IPS DF 6.9 (cell line): ENCODE data around the gene GFI1.

Experiments
- DNase-seq: peaks from one replicate; pipeline ENCODE4 v3.0.0-alpha.2; 2013; ENCODE audit warnings: low read depth, low spot score
- H3K27ac ChIP-seq: one replicate; pipeline ENCODE4 v1.5.1; 2013; ENCODE audit warnings: low read length, control low read depth
- H3K27me3 ChIP-seq: 2 replicates; pipeline ENCODE4 v1.6.1; 2013; ENCODE audit warnings: mild to moderate bottlenecking, low read length; ENCODE audit not compliant: control insufficient read depth, insufficient read depth
- H3K36me3 ChIP-seq: 2 replicates; pipeline ENCODE4 v1.6.1; 2013; ENCODE audit warnings: low read length; ENCODE audit not compliant: control insufficient read depth, insufficient read depth
- H3K4me1 ChIP-seq: 2 replicates; pipeline ENCODE4 v1.6.1; 2013; ENCODE audit warnings: low read length; ENCODE audit not compliant: control insufficient read depth, insufficient read depth
- H3K4me3 ChIP-seq: 2 replicates; pipeline ENCODE4 v1.5.1; 2013; ENCODE audit warnings: mild to moderate bottlenecking, low read length
- H3K9me3 ChIP-seq: 2 replicates; pipeline ENCODE4 v1.6.1; 2013; ENCODE audit warnings: low read length, inconsistent platforms; ENCODE audit not compliant: control insufficient read depth, insufficient read depth
- WGBS: extraction: QIAGEN DNeasy Blood & Tissue Kit; methylation state at CpG from one replicate; pipeline ENCODE4 v1.1.7; 2013; ENCODE audit warnings: mixed read lengths, missing lambda C conversion rate; ENCODE audit not compliant: insufficient read length, insufficient coverage; 5-methylcytosine and 5-hydroxymethylcytosine counted together

GFI1 gene

GRCh38 chr1:92480813-92481598 is 5.7 kb downstream of the GFI1 start:
- H3K27ac ChIP-seq: no peak overlapping the region
- WGBS: no CpG with 5 or more reads among the region's 65 CpGs
- DNase-seq: no peak
- H3K36me3 ChIP-seq: no peaks in the 10 kb centered on the region
- H3K4me1 ChIP-seq: peaks cover 19% of the 10 kb centered on the region
- peaks cover 83% of the 10 kb centered on the region for H3K27me3 ChIP-seq
- H3K4me3 ChIP-seq: peak overlapping the region; percentile 27; the same call in 1 of the 2 replicates
- H3K9me3 ChIP-seq: no peaks in the 10 kb centered on the region

DNA sequence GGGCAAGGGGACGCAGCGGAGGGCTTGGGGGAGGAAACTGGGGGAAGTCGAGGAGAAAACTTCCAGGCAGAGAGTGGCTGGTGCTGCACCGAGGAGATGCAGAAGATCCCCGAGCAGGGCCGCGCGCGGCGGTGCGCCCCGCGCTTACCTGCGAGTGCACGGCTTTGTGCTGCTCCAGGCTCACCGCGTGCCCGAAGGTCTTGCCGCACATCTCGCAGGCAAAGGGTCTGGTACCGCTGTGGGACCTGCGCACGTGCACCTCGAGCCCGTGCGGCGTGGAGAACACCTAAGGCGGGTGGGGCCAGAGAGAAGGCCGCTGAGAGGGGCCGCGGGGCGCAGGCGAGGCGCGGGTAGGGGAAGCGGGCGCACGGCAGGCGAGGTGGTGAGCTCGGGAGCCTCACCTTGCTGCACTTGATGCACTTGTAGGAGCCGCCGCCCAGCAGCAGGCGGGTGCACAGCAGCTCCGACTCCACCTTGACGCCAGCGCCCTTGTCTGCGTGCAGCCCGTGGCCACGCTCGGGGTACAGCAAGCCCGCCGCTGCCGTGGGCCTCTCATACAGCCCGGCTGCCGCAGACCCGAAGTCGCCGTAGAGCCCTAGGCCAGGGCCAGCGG is 6.4 kb downstream of the GFI1 start:
- H3K27me3 ChIP-seq: peaks cover 77% of the 10 kb centered on the region
- no CpG with 5 or more reads among the region's 59 CpGs for WGBS

DNA sequence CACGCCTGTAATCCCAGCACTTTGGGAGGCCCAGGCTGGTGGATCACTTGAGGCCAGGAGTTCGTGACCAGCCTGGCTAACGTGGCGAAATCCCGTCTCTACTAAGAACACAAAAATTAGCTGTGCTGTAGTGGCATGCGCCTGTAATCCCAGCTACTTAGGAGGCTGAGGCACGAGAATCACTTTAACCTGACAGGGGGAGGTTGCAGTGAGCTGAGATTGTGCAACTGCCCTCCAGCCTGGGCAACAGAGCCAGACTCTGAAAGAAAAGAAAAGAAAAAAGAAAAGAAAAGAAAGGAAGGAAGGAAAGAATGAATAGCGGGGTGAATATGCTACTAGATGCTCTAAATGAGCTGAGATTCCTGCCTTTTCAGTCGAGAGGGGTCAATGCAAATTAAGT is 7.1 kb downstream of the GFI1 start:
- Histone ChIP-seq H3K27me3 (peaks cover 70% of the 10 kb centered on the region), H3K36me3 (no peaks in the 10 kb centered on the region), H3K4me3 (no peak overlapping the region), H3K9me3 (no peaks in the 10 kb centered on the region), H3K27ac (no peak overlapping the region), H3K4me1 (peaks cover 16% of the 10 kb centered on the region)
- no CpG with 5 or more reads among the region's 9 CpGs for WGBS
- DNase-seq: no peak

More for the DNA sequence above, 6.4 kb downstream of the GFI1 start:
- no peak for DNase-seq
- Histone ChIP-seq H3K4me3 (peak overlapping the region; percentile 27; the same call in 1 of the 2 replicates), H3K9me3 (no peaks in the 10 kb centered on the region), H3K36me3 (no peaks in the 10 kb centered on the region), H3K4me1 (peaks cover 18% of the 10 kb centered on the region), H3K27ac (no peak overlapping the region)

DNA sequence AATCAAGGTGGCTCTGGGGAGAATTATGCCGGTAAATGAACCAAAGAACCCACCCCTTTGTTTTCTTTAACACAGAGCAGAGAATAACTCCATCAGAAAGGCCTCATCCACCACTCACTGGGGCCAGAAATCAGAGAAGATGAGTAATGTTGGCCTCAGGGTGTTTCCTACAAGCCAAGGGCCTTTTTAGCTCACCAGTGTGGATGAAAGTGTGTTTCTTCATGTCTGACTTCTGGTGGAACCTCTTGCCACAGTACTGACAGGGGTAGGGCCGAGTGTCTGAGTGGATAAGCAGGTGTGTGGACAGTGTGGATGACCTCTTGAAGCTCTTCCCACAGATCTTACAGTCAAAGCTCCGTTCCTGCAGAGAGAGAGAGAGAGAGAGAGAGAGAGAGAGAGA is 8.3 kb downstream of the GFI1 start:
- Histone ChIP-seq H3K9me3 (no peaks in the 10 kb centered on the region), H3K27ac (no peak overlapping the region), H3K27me3 (peaks cover 58% of the 10 kb centered on the region), H3K36me3 (no peaks in the 10 kb centered on the region), H3K4me1 (peaks cover 13% of the 10 kb centered on the region), H3K4me3 (no peak overlapping the region)
- DNase-seq: no peak
- no CpG with 5 or more reads among the region's 3 CpGs for WGBS

DNA sequence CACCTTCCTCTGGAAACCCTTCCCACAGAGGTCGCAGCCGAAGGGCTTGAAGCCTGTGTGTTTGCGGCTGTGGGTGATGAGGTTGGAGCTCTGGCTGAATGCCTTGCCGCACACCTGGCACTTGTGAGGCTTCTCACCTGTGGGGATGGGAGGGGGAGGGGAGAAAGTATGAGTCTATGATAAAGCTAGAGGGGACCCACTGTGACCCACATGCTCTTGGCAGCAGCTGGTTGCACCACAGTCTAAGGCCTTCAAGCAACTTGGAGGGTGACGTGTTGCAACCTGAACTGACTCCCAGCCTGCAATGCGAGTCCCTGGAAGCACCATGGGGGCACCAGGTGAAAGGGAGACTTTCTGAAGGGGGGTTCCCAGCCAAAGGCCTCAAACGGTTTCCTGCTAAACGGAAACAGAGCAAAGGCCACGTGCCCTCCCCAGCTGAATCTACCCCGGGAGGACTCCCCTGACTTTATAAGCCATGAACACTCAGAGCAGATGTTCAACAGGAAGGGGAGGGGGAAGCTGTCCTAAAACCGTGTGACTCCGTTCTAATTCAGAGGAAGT is 10.6 kb downstream of the GFI1 start:
- H3K27me3 ChIP-seq: peaks cover 35% of the 10 kb centered on the region

GRCh38 chr1:92475029-92475428 is 11.7 kb downstream of the GFI1 start:
- WGBS: no CpG with 5 or more reads among the region's 3 CpGs
- Histone ChIP-seq H3K27ac (no peak overlapping the region), H3K9me3 (no peaks in the 10 kb centered on the region), H3K36me3 (no peaks in the 10 kb centered on the region), H3K27me3 (peaks cover 24% of the 10 kb centered on the region), H3K4me3 (no peak overlapping the region), H3K4me1 (peaks cover 5% of the 10 kb centered on the region)
- DNase-seq: no peak

More for the DNA sequence above, 10.6 kb downstream of the GFI1 start:
- H3K9me3 ChIP-seq: no peaks in the 10 kb centered on the region
- no peak overlapping the region for H3K27ac ChIP-seq
- peaks cover 8% of the 10 kb centered on the region for H3K4me1 ChIP-seq
- no peaks in the 10 kb centered on the region for H3K36me3 ChIP-seq
- H3K4me3 ChIP-seq: no peak overlapping the region
- no peak for DNase-seq
- WGBS: no CpG with 5 or more reads among the region's 12 CpGs

DNA sequence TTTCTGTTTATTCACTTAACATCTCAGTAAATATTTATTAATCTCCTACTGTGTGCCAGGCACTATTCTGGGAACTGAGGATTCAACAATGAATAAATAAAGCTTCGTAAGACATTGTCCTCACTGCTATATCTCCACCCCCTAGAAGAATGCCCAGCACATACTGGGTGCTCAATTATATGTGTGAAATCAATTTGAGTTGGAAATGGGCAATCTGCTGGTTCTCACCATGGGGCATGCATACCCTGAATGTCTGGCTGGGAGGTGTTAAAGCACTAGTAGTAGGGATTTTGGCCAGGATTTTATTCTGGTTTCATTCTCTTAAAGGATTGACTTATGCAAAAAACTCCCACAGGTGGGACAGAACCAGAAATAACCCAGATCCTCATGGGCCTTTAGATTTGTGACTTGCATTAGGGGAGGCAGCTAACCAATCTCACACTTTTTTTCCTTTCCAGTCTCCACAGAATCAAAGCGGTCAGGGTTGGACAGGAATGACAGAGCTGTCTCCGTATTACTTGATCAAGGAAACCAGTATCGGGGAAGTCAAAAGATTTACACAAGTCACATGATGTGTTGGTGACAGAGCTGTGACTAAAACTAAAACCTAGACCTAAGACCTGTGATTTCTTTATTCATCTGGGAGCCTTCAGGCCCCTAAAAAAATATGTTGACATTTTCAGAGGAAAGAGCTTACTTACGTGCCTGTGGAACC is 12.8 kb downstream of the GFI1 start:
- Histone ChIP-seq H3K4me3 (no peak overlapping the region), H3K27me3 (peaks cover 13% of the 10 kb centered on the region; the same call in 1 of the 2 replicates), H3K9me3 (no peaks in the 10 kb centered on the region), H3K27ac (no peak overlapping the region), H3K4me1 (peaks cover 5% of the 10 kb centered on the region; the same call in 1 of the 2 replicates), H3K36me3 (no peaks in the 10 kb centered on the region)
- no peak for DNase-seq
- no CpG with 5 or more reads among the region's 5 CpGs for WGBS

DNA sequence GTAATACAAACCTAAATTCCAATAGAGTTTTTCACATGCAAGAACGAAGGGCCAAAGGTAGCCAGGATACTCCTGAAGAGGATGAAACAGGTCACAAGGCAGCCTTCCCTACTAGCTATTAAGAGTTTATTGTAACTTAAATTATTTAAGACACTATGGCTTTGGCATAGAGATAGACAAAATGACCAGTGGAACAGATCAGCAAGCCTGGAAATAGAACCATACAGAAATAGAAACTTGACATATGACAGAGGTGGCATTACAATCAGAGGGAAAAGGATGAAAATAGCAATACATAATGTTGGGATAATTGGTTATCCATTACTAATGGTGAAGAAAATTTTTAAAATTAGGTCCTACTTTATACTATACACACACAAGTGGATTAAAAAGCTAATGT is 16.5 kb downstream of the GFI1 start:
- H3K27ac ChIP-seq: no peak overlapping the region
- H3K9me3 ChIP-seq: no peaks in the 10 kb centered on the region
- no peak for DNase-seq
- no peaks in the 10 kb centered on the region; the same call in 1 of the 2 replicates for H3K27me3 ChIP-seq
- H3K36me3 ChIP-seq: no peaks in the 10 kb centered on the region
- no peaks in the 10 kb centered on the region for H3K4me1 ChIP-seq
- no CpG with 5 or more reads among the region's 1 CpG for WGBS
- no peak overlapping the region for H3K4me3 ChIP-seq

GRCh38 chr1:92466683-92467352 is 19.9 kb downstream of the GFI1 start:
- H3K27me3 ChIP-seq: no peaks in the 10 kb centered on the region
- H3K36me3 ChIP-seq: no peaks in the 10 kb centered on the region
- no peak for DNase-seq
- H3K4me3 ChIP-seq: no peak overlapping the region
- WGBS: no CpG with 5 or more reads among the region's 1 CpG
- no peaks in the 10 kb centered on the region for H3K4me1 ChIP-seq
- no peaks in the 10 kb centered on the region for H3K9me3 ChIP-seq
- H3K27ac ChIP-seq: no peak overlapping the region

DNA sequence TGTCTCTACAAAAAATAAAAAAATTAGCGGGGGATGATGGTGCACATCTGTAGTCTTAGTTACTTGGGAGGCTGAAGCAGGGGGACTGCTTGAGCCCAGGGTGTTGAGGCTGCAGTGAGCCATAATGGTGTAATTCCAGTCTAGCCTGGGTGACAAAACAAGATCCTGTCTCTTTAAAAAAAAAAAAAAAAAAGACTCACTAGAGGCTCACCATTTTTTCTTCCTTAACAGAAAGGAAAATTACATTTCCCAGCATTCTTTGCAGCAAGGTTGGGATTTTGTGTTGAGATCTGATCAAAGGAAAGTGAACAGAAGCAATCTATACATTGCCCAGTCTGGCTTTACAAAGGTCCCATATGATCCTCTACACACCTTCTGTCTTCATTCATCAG is 21.5 kb downstream of the GFI1 start:
- DNase-seq: no peak
- Histone ChIP-seq H3K36me3 (no peaks in the 10 kb centered on the region), H3K27me3 (no peaks in the 10 kb centered on the region), H3K27ac (no peak overlapping the region), H3K4me3 (no peak overlapping the region), H3K9me3 (no peaks in the 10 kb centered on the region), H3K4me1 (no peaks in the 10 kb centered on the region)
- no CpG with 5 or more reads among the region's 1 CpG for WGBS
